Stimulated activated CD8-positive, alpha-beta memory T cell treated with anti-CD3 and anti-CD28 coated beads, Interleukin-12 subunit alpha, Interleukin-12 subunit beta, amount 100 ng/mL, for 1 hour (primary cell): Measurements from ENCODE around the gene KCNJ2.

ENCODE experiments used
- DNase-seq: peaks from one replicate; pipeline ENCODE4 v3.0.0-alpha.2; 2020; ENCODE audit warnings: low read depth

KCNJ2 gene

DNA sequence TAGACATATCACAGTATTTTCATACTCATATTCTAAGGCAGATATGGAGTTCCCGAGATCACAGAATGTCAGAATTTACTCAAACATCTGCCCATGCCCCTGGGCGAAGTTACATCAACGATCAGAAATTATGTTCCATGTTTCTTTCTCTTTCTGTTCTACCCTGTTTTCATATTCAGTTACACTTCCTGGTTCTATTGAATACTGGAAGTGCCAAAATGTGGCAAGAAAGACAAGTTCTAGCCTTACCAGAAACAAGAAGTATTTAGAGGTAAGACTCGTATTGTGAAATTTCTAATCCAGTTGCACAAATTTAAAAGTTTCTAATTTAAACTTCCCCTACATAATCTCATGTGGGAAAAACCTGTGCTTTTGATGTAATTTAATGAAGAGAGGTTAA lies 36.1 kb downstream of the KCNJ2 start:
- no peak for DNase-seq

DNA sequence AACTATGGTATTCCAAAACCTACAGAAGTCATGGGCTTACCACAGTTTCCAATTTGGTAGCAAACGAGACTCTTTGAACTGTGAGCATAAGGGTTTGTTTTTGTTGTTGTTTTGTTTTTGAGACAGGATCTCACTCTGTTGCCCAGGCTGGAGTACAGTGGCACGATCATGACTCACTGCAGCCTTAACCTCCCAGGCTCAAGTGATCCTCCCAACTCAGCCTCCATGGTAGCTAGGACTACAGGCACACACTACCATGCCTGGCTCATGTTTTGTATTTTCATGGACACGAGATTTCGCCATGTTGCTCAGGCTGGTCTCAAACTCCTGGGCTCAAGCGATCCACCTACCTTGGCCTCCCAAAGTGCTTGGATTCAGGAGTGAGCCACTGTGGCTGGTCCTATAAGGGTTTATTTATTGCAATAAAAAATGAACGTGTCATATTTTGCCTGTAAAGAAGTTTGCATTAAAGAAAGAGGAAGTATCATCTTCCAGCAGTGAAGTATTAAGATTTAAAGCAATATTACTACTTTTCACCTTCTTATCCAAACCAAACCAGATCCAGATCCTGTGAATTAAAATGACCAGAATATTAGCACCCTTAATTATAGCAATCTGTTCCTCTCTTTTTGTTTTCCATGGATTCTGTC lies 37.2 kb downstream of the KCNJ2 start:
- DNase-seq: no peak

GRCh38 chr17:70207184-70207583 lies 37.9 kb downstream of the KCNJ2 start:
- no peak for DNase-seq

DNA sequence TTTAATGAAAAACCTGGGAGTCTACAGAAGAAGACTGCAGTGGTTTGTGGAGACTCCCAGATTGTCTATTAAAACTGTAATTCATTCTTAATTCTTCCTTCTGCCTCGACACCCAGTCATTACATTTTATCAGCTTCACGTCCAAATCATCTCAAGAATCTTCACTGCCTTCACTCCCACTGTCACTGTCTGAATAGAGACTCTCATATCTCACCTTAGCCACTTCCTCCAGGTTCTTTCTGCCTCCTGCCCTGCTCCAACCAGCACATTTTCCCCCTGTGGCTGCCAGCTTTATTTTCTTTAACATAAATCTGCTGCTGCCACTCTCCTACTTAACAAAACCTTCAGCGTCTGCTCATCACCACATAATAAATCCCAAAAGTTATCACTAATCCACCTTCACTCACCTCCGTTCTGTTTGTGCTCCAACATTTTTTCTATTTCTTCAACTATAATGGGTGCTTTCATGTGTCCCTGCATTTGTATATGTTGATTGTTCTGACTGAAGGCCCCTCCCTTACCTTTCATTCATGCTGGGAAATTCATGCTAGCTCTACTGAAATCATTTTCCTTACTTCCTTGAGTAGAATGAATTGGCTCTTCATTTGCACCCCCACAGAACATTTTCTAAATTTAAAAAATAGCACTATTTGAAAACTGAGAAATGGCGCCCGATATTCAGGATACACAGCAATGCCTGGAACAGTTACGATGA lies 38.9 kb downstream of the KCNJ2 start:
- no peak for DNase-seq

DNA sequence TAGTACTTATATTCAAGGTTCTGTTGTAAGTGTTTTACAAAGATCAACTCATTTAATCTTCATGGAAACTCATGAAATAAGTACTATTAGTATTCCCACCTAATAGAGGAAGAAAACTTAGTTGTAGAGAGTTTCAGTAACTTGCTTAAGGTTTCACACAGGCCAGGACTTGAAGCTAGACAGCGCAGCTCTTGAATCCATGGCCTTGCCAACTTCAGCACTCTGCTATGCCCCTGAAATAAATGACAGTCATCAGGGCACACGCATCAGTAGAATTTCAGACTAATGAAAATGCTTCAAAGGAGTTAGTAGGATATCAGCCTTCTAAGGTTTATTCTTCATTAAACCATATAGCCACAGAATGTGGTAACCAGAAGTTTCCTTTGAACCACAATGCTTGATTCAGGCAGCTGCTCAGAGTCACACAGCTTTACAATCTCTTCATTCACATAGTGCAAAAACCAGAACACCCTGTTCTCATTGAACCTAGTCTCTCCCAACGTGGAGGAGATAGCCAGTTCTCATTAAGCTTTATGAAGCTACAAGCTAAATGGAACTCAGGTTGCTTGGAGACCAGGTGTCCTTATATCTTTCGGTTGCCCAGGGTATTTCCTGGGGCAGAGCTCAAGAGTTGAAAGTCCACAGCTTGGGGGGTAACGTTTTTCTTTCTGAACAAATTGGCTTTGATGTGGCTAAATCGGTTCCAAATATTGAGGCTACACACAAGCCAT lies 39.7 kb downstream of the KCNJ2 start:
- no peak for DNase-seq

DNA sequence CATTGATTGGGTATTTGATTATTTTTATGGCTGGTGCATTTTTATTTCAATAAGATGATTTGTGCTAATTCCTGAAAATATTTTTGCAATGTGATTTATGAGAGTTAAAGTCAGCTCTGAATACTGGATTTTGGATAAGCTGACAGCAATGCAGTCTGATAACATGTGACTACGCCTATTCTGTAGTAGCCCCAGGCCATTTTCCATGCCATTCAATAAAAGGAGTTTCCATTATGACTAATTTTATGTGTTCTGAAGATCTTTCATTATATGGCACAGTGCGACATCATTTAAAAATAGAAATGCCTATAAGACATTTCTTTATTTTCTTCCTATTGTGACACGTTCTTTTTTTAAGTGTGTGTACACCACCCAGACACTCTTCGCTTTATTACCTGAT lies 46.3 kb downstream of the KCNJ2 start:
- DNase-seq: no peak

GRCh38 chr17:70217571-70217970 lies 48.2 kb downstream of the KCNJ2 start:
- DNase-seq: no peak

GRCh38 chr17:70225276-70225675 lies 55.9 kb downstream of the KCNJ2 start:
- no peak for DNase-seq
